Fibroblast of pulmonary artery (primary cell): ENCODE results near the gene NTM.
"Not testable (repeated sequence)": the region's sequence is repeated elsewhere in the genome, so short reads cannot be mapped to it uniquely, and the experiment has no call there.

Experiments
- DNase-seq: peaks from one replicate; pipeline ENCODE4 v3.0.0-alpha.2; 2010; ENCODE audit warnings: low read depth
- H3K4me3 ChIP-seq: replicated peaks from 2 replicates; pipeline ENCODE4 v1.5.1; 2011; ENCODE audit warnings: low read depth, mild to moderate bottlenecking, control low read depth, low read length, moderate library complexity
- TF ChIP-seq, protein P1 (sequence below): IDR thresholded peaks from 2 replicates; pipeline ENCODE4 v1.5.1; 2011; ENCODE audit warnings: mild to moderate bottlenecking, control low read depth, low read length, inconsistent platforms; ENCODE audit errors: missing control alignments

Gene NTM

DNA sequence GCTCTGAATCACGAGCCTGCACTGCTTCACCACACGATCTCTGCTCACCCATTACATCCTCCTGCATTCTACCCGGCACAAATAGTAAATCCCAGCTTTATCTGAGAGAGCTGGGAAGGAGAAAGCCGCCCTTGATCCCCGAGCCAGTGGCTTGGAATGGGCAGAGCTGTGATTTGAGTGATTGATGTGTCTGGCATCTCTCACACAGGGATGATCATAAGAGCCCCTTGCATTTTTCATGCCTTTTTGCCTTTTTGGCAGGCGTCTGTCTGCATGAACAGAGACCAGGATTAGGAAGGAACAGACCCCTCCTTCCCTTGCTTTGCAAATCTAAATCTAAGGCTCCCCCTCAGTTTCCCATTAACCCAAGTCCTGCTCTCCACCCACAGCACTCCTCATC lies 945.3 kb downstream of the NTM start:
- TF ChIP-seq, protein P1, sequence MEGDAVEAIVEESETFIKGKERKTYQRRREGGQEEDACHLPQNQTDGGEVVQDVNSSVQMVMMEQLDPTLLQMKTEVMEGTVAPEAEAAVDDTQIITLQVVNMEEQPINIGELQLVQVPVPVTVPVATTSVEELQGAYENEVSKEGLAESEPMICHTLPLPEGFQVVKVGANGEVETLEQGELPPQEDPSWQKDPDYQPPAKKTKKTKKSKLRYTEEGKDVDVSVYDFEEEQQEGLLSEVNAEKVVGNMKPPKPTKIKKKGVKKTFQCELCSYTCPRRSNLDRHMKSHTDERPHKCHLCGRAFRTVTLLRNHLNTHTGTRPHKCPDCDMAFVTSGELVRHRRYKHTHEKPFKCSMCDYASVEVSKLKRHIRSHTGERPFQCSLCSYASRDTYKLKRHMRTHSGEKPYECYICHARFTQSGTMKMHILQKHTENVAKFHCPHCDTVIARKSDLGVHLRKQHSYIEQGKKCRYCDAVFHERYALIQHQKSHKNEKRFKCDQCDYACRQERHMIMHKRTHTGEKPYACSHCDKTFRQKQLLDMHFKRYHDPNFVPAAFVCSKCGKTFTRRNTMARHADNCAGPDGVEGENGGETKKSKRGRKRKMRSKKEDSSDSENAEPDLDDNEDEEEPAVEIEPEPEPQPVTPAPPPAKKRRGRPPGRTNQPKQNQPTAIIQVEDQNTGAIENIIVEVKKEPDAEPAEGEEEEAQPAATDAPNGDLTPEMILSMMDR, result no peak
- H3K4me3 ChIP-seq, result no peak overlapping the region
- no peak for DNase-seq

DNA sequence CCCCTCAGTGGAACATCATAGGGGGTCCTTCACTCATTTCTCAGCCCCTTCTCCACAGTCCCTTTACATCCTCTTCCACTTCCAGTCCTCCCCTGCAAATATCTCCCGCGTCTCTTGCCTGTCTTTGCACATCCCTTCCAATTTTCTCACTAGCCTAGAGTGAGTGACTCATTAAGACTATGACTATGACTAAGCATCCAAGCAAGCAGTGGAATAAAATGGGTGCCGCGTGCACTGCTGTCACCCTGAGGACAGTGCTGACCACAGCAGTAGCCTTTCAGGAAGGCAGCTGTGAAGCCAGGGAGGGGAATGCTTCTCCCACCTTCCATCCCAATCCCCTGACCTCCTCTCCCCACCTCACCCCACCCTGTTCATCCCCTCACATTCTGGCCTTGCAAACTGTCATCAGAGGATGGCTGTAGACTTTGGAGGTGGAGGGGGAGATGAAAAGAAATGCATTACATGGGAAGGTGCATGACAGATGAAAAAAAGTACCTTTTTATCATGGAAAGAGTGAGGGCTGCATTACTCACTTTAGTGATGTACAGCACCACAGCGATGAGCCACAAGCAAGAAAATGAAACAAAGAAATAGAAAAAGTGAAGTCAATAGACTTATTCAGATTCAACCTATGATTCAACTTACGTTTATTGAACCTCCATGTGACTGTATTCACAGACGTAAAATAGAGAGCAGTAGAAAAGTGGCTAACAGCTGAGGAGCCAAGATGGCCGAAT lies 948.2 kb downstream of the NTM start:
- DNase-seq, result peak; percentile 11
- H3K4me3 ChIP-seq, result no peak overlapping the region
- TF ChIP-seq, protein P1, result no peak

DNA sequence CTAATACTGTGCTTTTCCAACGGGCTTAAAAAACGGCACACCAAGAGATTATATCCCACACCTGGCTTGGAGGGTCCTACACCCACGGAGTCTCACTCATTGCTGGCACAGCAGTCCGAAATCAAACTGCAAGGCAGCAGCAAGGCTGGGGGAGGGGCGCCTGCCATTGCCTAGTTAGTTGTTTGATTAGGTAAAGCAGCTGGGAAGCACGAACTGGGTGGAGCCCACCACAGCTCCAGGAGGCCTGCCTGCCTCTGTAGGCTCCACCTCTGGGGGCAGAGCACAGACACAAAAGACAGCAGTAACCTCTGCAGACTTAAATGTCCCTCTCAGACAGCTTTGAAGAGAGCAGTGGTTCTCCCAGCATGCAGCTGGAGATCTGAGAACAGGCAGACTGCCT lies 949.0 kb downstream of the NTM start:
- not testable (repeated sequence) for H3K4me3 ChIP-seq, DNase-seq

DNA sequence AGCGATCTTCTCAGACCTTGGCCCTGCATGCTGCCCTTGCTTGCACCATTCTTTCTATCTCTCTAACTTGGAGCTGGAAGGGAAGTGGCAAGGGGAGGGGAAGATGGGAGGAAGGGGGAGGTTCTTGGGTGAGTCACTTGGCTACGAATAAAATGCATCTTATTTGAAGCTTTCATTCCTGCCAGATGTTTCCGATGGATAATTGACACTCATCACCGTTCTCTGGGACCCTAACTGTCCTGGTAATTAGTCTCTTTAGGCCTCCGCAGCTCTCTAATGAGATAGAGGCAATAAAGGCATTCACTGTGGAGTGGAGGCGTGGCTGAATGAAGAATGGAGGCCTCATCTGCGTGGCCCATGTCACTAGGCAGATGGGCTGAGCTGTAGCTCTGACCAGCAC lies 960.1 kb downstream of the NTM start:
- peak; percentile 20 for DNase-seq
- H3K4me3 ChIP-seq, result no peak overlapping the region
- TF ChIP-seq, protein P1, result no peak

DNA sequence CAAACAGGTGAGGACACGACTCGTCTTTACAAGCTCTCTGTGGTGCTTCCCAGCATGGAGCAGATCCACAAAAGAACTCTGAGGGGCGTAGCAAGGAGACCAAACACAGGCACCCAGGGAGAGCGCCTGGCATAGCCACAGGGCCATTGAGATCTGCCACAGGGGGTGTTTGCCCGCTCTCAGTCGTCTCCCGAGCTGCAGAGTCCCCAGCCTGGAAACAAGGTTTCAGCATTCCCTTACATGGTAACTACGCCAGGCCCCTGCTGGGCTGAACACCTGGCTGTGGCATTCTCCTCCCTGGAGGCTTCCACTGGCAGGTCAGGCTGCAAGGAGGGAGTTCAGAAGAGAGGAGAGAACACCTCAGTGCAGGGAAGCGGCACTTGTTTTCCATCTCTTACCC lies 962.1 kb downstream of the NTM start:
- H3K4me3 ChIP-seq, result no peak overlapping the region
- DNase-seq, result no peak
- TF ChIP-seq, protein P1, result no peak

DNA sequence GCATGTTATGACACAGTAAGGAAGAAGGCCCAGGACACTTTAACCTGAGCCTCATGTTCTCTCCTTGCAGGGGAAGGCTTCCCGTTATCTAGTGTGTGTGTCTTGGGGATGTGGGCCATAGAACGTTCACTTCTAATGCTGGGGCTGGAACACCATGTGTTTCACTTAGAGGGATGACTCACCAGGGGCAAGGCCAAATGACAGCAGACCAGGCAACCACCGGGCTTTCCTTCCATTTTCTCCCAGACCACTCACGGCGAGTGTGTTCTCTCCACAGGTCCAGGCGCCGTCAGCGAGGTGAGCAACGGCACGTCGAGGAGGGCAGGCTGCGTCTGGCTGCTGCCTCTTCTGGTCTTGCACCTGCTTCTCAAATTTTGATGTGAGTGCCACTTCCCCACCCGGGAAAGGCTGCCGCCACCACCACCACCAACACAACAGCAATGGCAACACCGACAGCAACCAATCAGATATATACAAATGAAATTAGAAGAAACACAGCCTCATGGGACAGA lies 964.4 kb downstream of the NTM start:
- DNase-seq, result no peak
- TF ChIP-seq, protein P1, result no peak
- H3K4me3 ChIP-seq, result no peak overlapping the region

- TF ChIP-seq, protein P1, result no peak
- H3K4me3 ChIP-seq, result no peak overlapping the region
- no peak for DNase-seq
Measured at GRCh38 chr11:132335311-132335710, 964.9 kb downstream of the NTM start.
